ENCODE measurements around the gene DHX9. TPM values are rescaled to one million over a fixed set of nuclear protein-coding genes. Genes with fewer than 3 reads are reported as not detected.

The DHX9 gene
- total and polyA plus RNA-seq, 10 of the 15 experiments (the other 5 are each of a cell fraction or from before 2014, with no cell fraction given), result 90.7 to 234 (median 217) TPM

GRCh38 chr1:182862827-182863226 is 23.7 kb downstream of the DHX9 start (continued):
- TF ChIP-seq ZBTB40 (IDR thresholded peaks at IDR 0.05; ENCODE audit: borderline replicate concordance) (no peak), E2F4 (IDR thresholded peaks at IDR 0.05; ENCODE audit: low read depth, low read length) (no peak), ZZZ3 (IDR thresholded peaks at IDR 0.05; ENCODE audit: control insufficient read depth, insufficient read length, low read depth) (no peak), HDAC2 (IDR thresholded peaks at IDR 0.05) (no peak), DPF2 (IDR thresholded peaks at IDR 0.05) (no peak), ZNF274 (IDR thresholded peaks at IDR 0.05; ENCODE audit: insufficient read depth, insufficient read length) (no peak), RELA (IDR thresholded peaks at IDR 0.05; ENCODE audit: borderline replicate concordance, partially characterized antibody) (no peak), ZSCAN29 (IDR thresholded peaks at IDR 0.05) (no peak), TCF7 (IDR thresholded peaks at IDR 0.05; ENCODE audit: borderline replicate concordance) (no peak), POU2F2 (IDR thresholded peaks at IDR 0.05; ENCODE audit: borderline replicate concordance, low read depth, low read length) (no peak), MYC (IDR thresholded peaks at IDR 0.05; ENCODE audit: insufficient read depth, insufficient read length, insufficient replicate concordance, low read length, severe bottlenecking) (no peak)
- TF ChIP-seq, protein P1, sequence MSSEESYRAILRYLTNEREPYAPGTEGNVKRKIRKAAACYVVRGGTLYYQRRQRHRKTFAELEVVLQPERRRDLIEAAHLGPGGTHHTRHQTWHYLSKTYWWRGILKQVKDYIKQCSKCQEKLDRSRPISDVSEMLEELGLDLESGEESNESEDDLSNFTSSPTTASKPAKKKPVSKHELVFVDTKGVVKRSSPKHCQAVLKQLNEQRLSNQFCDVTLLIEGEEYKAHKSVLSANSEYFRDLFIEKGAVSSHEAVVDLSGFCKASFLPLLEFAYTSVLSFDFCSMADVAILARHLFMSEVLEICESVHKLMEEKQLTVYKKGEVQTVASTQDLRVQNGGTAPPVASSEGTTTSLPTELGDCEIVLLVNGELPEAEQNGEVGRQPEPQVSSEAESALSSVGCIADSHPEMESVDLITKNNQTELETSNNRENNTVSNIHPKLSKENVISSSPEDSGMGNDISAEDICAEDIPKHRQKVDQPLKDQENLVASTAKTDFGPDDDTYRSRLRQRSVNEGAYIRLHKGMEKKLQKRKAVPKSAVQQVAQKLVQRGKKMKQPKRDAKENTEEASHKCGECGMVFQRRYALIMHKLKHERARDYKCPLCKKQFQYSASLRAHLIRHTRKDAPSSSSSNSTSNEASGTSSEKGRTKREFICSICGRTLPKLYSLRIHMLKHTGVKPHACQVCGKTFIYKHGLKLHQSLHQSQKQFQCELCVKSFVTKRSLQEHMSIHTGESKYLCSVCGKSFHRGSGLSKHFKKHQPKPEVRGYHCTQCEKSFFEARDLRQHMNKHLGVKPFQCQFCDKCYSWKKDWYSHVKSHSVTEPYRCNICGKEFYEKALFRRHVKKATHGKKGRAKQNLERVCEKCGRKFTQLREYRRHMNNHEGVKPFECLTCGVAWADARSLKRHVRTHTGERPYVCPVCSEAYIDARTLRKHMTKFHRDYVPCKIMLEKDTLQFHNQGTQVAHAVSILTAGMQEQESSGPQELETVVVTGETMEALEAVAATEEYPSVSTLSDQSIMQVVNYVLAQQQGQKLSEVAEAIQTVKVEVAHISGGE (CRISPR knock-in tag; IDR thresholded peaks at IDR 0.05), result no peak
